ENCODE measurements around the gene VWCE. TPM values are rescaled to one million over a fixed set of nuclear protein-coding genes. Genes with fewer than 3 reads are reported as not detected.

Gene VWCE
- total RNA-seq, 1 experiment from 2014 or later: 20.6 TPM

GRCh38 chr11:61297746-61298145 is 2.6 kb upstream of the VWCE start:
- H2BK20ac ChIP-seq (ENCODE audit: low read depth, low read length, poor library complexity, severe bottlenecking): no peak overlapping the region
- no peak overlapping the region for H3K14ac ChIP-seq (ENCODE audit: insufficient read depth, low read length)
- no peak overlapping the region for H3K56ac ChIP-seq (ENCODE audit: insufficient read length, low read depth, low read length)
- no peak overlapping the region for H4K8ac ChIP-seq (replicated peaks; ENCODE audit: insufficient read length, low read depth, low read length)
- no peak overlapping the region for H4K5ac ChIP-seq (ENCODE audit: insufficient read length, low read depth, low read length)
- no peak overlapping the region for H2AFZ ChIP-seq (ENCODE audit: low read length)
- no peak overlapping the region for H3K18ac ChIP-seq (ENCODE audit: insufficient read length, low read depth, low read length)
- H2BK12ac ChIP-seq (ENCODE audit: insufficient read length, low read depth, low read length): no peak overlapping the region
- H3K9me3 ChIP-seq (ENCODE audit: control insufficient read depth, low read depth, low read length): no peaks in the 10 kb centered on the region
- H3K36me3 Mint-ChIP-seq (ENCODE audit: insufficient read depth in 1 of 3, low read depth in 3 of 3): peaks cover 21 to 62% (median 49%) of the 10 kb centered on the region in 3 experiments; a peak in 6 of 7 replicates
- H3K23ac ChIP-seq (ENCODE audit: insufficient read length, low read depth, low read length): no peak overlapping the region
- no peak overlapping the region for H3T11ph ChIP-seq (ENCODE audit: low read length)
- H3K4me1 ChIP-seq (ENCODE audit: insufficient read depth, low read length): no peaks in the 10 kb centered on the region
- no peak overlapping the region for H2BK5ac ChIP-seq (ENCODE audit: insufficient read length, low read length)
- no peaks in the 10 kb centered on the region for H4K20me1 ChIP-seq (ENCODE audit: control insufficient read depth, insufficient read depth, insufficient read length)
- no peak overlapping the region for H3K27ac ChIP-seq (ENCODE audit: insufficient read length, low read depth, low read length)
- peaks cover 3% of the 10 kb centered on the region; the same call in 1 of the 2 replicates for H3K27me3 ChIP-seq (ENCODE audit: insufficient read depth, low read length)
- no peak for TF ChIP-seq CTCF (conservative IDR thresholded peaks at IDR 0.05)
- no peak overlapping the region for H3K4me2 ChIP-seq (ENCODE audit: insufficient read depth, insufficient read length, low read length)
- peaks cover 14% of the 10 kb centered on the region for H3K23me2 ChIP-seq (ENCODE audit: insufficient read length, low read depth, low read length, poor library complexity, severe bottlenecking)
- WGBS (ENCODE audit: extremely low coverage, insufficient read length, low lambda C conversion rate): no CpG with 5 or more reads among the region's 5 CpGs
- no peak overlapping the region for H2BK15ac ChIP-seq (ENCODE audit: low read depth, low read length)
- DNase-seq: no peak
- no peak overlapping the region for H4K91ac ChIP-seq (ENCODE audit: insufficient read length, low read depth, low read length)
- H3K4ac ChIP-seq (ENCODE audit: low read depth, low read length): no peak overlapping the region
- no peak overlapping the region for H2BK120ac ChIP-seq (ENCODE audit: low read depth, low read length, poor library complexity, severe bottlenecking)
- H3K27me3 Mint-ChIP-seq (ENCODE audit: low read depth): peaks cover 11% of the 10 kb centered on the region
- no peaks in the 10 kb centered on the region for H3K79me2 ChIP-seq (ENCODE audit: insufficient read depth, low read length)
- peak overlapping the region in 2 of 3 experiments; percentile 14 to 32; a peak in 3 of 7 replicates for H3K27ac Mint-ChIP-seq
- no peaks in the 10 kb centered on the region for H3K79me1 ChIP-seq (ENCODE audit: insufficient read depth, low read depth, low read length, poor library complexity, severe bottlenecking)
- no peak overlapping the region for H3K4me3 Mint-ChIP-seq
- no peak overlapping the region for H2AK5ac ChIP-seq (ENCODE audit: insufficient read length, low read length)
- peaks cover 25 to 29% of the 10 kb centered on the region in 2 experiments for H3K4me1 Mint-ChIP-seq
- H3K9me3 Mint-ChIP-seq: no peaks in the 10 kb centered on the region
- H3K9ac ChIP-seq (ENCODE audit: extremely low read depth, insufficient read length, low read length): no peak overlapping the region

Measured in H9 (cell line).